ENCODE results near the gene XRN1.
"Not testable (repeated sequence)": the region's sequence is repeated elsewhere in the genome, so short reads cannot be mapped to it uniquely, and the experiment has no call there.

The XRN1 gene

GRCh38 chr3:142324275-142324953, 123.4 kb downstream of the XRN1 start:
- DNase-seq (ENCODE audit: low read depth in 3 of 3) = not testable (repeated sequence)

GRCh38 chr3:142319912-142320311, 127.9 kb downstream of the XRN1 start:
- no peak for DNase-seq (ENCODE audit: low read depth in 3 of 3)

DNA sequence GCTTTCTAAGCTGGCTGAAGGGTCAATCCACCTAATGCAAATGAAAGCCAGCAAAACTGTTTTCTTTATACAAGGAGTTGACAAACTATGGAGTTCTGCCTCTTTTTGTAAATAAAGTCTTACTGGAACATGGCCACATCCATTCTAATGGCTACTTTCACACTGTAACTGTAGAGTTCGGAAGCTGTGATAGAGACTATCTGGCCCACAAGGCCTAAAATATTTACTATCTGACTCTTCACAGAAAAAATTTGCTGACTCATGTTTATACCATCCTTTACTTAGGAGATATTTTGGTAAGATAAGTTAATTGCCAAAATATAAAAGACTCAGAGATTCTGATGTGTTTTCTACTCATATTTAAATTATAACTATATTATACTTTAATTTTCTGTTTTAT, 128.7 kb downstream of the XRN1 start:
- no peak for DNase-seq (ENCODE audit: low read depth in 3 of 3)

DNA sequence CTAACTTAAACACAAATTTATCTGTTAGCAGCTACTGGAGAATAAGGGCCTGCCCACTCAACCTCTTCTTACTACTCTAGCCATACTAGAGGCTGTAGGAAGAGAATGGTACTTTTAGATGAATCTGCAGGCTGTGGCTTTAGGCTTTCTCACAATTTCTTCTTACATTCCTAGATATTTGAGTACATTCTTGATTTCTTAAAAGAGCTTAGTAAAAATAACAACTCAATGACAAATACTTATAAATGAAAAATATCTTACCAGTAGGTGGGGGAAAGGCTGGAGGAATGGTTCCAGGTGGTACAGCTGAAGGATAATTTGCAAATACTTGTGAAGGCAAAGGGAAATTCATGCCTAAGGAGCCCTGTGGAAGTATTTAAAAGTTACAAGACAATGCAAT, 129.5 kb downstream of the XRN1 start:
- DNase-seq (ENCODE audit: low read depth in 3 of 3) = no peak

- not testable (repeated sequence) for DNase-seq (ENCODE audit: low read depth in 3 of 3)
Observed at GRCh38 chr3:142315978-142316388, 131.9 kb downstream of the XRN1 start.

GRCh38 chr3:142315083-142315482, 132.8 kb downstream of the XRN1 start:
- DNase-seq (ENCODE audit: low read depth in 3 of 3) = no peak

GRCh38 chr3:142310439-142310838, 137.4 kb downstream of the XRN1 start:
- no peak for DNase-seq (ENCODE audit: low read depth in 3 of 3)

DNA sequence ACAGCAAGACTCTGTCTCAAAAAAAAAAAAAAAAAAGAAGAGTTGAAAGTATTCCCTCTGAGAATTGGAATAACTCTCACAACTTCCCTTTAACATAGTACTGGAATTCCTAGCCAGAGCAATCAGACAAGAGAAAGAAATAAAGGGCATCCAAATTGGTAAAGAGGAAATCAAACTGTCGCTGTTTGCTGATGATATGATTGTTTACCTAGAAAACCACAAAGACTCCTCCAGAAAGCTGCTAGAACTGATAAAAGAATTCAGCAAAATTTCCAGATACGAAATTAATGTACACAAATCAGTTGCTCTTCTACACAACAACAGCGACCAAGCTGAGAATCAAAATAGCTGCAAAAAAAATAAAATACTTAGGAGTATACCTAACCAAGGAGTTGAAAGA, 145.0 kb downstream of the XRN1 start:
- DNase-seq (ENCODE audit: low read depth in 3 of 3) = not testable (repeated sequence)

GRCh38 chr3:142298626-142299025, 149.2 kb downstream of the XRN1 start:
- DNase-seq (ENCODE audit: low read depth in 3 of 3) = no peak

DNA sequence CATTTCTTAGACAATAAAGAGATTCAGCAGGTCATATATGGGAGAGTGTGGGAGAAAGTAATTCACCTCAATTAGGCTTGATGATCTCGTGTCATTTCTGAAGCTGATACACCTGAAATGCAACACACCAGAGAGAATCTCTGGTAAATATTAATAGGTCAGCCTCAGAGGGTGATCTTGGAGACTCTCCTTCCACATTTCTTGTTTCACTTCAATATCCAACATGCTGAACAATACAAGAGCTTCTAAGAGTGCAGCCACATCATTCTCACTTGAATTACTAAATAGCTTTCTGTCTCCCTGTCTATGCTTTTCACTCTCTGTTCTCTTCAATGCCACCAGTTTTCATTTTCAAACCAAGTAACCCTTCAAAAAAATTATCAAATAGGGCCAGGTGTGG, 151.3 kb downstream of the XRN1 start:
- no peak for DNase-seq (ENCODE audit: low read depth in 3 of 3)

DNA sequence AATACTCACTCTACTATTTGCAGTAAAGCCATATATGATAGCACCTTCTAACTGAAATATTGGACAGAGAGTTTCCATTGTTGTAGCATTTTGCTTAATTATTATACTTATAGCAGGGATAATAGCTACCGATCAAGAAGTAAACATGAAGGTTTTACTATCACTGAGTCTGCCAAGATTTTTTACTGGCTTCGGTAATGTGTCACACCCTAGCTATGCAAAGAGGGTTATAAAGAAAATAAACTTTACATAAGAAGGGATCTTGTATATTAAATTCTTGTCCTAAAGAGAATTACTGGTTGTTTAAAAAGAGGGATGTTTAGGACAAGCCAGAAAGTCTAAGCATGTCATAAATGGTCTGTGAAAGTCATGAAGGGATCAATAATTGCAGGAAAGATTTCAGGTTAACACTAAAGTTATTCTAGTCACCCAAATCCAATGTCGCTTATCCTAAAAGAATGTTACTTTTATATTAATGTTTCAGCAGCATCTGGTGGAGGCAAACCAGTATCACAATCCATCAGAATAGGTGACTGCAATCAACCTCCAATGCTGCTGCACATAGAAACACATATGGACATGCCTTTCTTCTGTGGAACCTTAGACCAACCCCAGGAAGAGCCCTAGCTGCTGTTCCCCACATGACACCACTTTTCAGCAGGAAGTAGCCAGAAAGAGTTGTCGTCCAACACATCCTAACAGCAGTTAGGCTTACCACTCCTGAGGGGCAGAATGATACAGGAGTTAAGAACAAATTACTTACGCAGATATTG, 159.8 kb downstream of the XRN1 start:
- DNase-seq (ENCODE audit: low read depth in 3 of 3) = no peak

DNA sequence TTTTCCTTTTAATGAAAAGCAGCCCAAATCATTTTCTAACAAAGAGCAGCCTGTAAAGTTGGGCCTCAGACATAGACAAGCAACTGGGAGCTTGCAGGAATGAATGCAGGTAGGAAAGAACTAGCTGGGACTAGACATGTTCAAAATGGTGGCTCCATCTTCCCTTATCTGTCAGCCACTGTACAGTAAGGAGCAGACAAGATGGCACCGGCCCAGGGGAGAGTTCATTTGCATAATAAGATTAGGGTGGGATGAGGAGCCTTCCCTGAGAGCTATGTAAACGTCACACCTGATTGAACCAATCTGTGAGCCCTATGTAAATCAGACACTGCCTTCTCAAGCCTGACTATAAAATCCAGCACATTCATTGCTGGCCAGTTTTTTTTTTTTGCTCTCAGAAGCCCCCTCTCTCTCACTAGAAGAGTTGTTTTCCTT, 162.7 kb downstream of the XRN1 start:
- DNase-seq (ENCODE audit: low read depth in 3 of 3) = no peak

DNA sequence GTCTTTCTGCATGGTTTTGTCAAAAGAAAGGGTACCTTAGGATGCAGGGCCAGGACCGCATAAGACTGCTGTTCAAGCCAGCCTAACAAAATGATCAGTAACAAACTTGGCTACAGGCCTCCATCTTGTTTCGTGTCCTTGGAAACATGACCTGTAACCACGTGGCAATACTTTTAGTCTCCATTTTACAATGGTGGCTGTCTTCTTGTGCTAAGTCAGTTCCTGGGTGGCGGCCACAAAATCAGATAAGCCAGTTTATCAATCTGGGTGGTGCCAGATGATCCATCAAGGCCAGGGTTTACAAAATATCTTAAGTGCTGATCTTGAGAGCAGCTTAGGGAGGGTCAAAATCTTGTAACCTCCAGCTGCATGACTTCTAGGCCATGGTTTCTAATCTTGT, 165.3 kb downstream of the XRN1 start:
- no peak for DNase-seq (ENCODE audit: low read depth in 3 of 3)

- no peak for DNase-seq (ENCODE audit: low read depth in 3 of 3)
Observed at GRCh38 chr3:142281474-142281873, 166.4 kb downstream of the XRN1 start.

DNA sequence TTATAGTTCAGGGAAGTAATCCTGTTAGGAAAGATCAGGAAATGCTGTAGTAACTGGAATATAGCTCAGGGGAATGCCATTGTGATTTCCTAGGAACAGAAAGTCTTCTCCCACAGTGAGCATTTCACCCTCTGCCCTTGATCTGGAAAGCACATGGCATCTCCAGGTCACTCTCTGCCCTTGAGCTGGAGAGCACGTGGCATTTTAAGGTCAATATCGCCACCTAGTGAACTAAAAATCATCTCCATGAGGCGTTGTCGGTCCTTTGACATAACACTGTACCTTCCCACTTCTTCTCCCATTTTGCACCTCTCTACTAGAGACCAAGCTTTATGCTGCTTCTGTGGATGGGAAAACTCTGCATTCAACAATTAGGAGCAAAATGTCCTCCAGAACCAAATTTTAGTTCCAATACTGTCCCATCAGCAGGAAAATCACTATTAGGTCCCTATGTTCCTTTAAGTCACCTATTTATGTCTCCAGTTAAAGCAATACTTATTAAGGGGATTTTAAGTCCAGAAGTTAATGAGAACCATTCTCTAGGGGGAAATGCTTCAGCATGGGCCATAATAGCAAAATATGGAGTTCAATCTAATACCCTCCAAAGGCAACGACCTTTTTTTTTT, 167.8 kb downstream of the XRN1 start:
- DNase-seq (ENCODE audit: low read depth in 3 of 3) = peak in 1 of 3 donors; percentile 15

DNA sequence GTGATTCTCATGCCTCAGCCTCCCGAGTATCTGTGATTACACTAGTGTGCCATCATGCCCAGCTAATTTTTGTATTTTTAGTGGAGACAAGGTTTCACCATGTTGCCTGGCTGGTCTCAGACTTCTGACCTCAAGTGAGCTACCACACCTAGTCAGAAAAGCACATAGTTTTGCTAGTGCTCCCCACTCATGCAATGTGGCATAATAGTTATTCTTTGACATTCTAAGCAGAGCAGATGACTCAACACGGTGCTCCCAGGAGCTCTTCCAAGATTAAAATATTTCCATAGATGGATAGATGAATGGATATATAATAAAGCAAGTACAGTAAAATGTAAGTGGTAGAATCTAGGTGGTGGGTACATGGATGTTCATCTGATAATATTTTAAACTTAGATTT, 169.4 kb downstream of the XRN1 start:
- no peak for DNase-seq (ENCODE audit: low read depth in 3 of 3)

- no peak for DNase-seq (ENCODE audit: low read depth in 3 of 3)
Observed at GRCh38 chr3:142276781-142277180, 171.1 kb downstream of the XRN1 start.

GRCh38 chr3:142275856-142276255, 172.0 kb downstream of the XRN1 start:
- no peak for DNase-seq (ENCODE audit: low read depth in 3 of 3)

GRCh38 chr3:142274908-142275307, 172.9 kb downstream of the XRN1 start:
- DNase-seq (ENCODE audit: low read depth in 3 of 3) = no peak

DNA sequence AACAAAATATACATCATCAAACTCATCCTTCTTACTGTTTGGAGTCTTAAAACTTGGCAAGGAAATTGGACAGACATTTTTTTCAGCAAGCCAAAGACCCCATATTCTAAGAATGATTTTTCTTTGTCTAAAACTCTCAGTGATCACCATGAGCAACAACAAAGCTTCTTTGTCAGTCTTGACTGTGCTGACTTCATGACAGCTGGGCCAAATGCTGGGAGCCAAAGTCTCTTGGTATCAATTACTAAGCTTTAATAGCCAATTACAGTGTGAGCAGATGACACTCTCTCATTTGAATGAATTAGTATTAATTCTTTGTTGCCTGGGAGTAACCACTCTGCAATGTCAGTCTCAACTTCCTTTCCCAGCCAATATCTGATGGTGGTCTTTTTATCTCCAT, 174.3 kb downstream of the XRN1 start:
- no peak for DNase-seq (ENCODE audit: low read depth in 3 of 3)

GRCh38 chr3:142272200-142272891, 175.5 kb downstream of the XRN1 start:
- no peak for DNase-seq (ENCODE audit: low read depth in 3 of 3)

GRCh38 chr3:142270407-142270806, 177.4 kb downstream of the XRN1 start:
- no peak for DNase-seq (ENCODE audit: low read depth in 3 of 3)
